Endothelial cell of umbilical vein (primary cell): ENCODE measurements around the gene CAMSAP3.

ENCODE experiments used
- CTCF ChIP-seq, 2 donors: IDR thresholded peaks; 1 replicate in 1 of 2; 2 replicates in 1 of 2; pipeline ENCODE4 v1.5.1; 2011; ENCODE audit warnings: low read length in 2 of 2, mild to moderate bottlenecking in 2 of 2, moderate library complexity in 2 of 2, control low read depth in 1 of 2, inconsistent platforms in 1 of 2, low read depth in 1 of 2; ENCODE audit not compliant: insufficient read depth in 1 of 2; ENCODE audit errors: extremely low read depth in 1 of 2
- EZH2 ChIP-seq: IDR thresholded peaks from 2 replicates; pipeline ENCODE4 v1.6.1; 2012; ENCODE audit warnings: borderline replicate concordance, low read depth, mild to moderate bottlenecking, moderate library complexity, low read length, inconsistent platforms; ENCODE audit not compliant: severe bottlenecking
- FOS ChIP-seq: IDR thresholded peaks from 2 replicates; pipeline ENCODE4 v1.6.1; 2011; ENCODE audit warnings: mild to moderate bottlenecking, low read length, moderate library complexity, borderline replicate concordance; ENCODE audit not compliant: insufficient read depth
- GATA2 ChIP-seq: IDR thresholded peaks from 2 replicates; pipeline ENCODE4 v1.7.0; 2011; ENCODE audit warnings: low read depth, mild to moderate bottlenecking, moderate library complexity, mixed read lengths, low read length; ENCODE audit not compliant: insufficient read length, insufficient read depth
- JUN ChIP-seq: IDR thresholded peaks from 2 replicates; pipeline ENCODE4 v1.6.1; 2011; ENCODE audit warnings: borderline replicate concordance, low read depth; ENCODE audit not compliant: insufficient read length, insufficient read depth
- MAX ChIP-seq: IDR thresholded peaks from 2 replicates; pipeline ENCODE4 v1.6.1; 2011; ENCODE audit not compliant: insufficient read depth, insufficient read length
- POLR2A ChIP-seq: IDR thresholded peaks from 2 replicates; pipeline ENCODE4 v1.6.1; 2012; ENCODE audit warnings: low read depth, mild to moderate bottlenecking, control low read depth, low read length
- POLR2AphosphoS5 ChIP-seq: IDR thresholded peaks from 2 replicates; pipeline ENCODE4 v1.6.1; 2012; ENCODE audit warnings: low read depth, mild to moderate bottlenecking, control low read depth, low read length, moderate library complexity; ENCODE audit not compliant: insufficient read depth

GRCh38 chr19:7561325-7561724 lies 34.3 kb upstream of the CAMSAP3 start:
- TF ChIP-seq EZH2 (no peak), CTCF (IDR thresholded peaks at IDR 0.05; ENCODE audit: extremely low read depth in 1 of 2, insufficient read depth in 1 of 2, low read depth in 1 of 2, low read length in 2 of 2) (no peak), POLR2AphosphoS5 (no peak), GATA2 (no peak), JUN (no peak), POLR2A (no peak), MAX (no peak), FOS (no peak)
